GM12874 (cell line): ENCODE measurements around the gene HRAS.

ENCODE experiments used
- TF ChIP-seq, protein P1 (sequence below): IDR thresholded peaks from 2 replicates; pipeline ENCODE4 v1.5.1; 2011; ENCODE audit warnings: low read depth, mild to moderate bottlenecking, control low read depth, low read length, moderate library complexity; ENCODE audit not compliant: insufficient read depth

The HRAS gene

GRCh38 chr11:569158-569885 is 33.9 kb upstream of the HRAS start:
- TF ChIP-seq, protein P1, sequence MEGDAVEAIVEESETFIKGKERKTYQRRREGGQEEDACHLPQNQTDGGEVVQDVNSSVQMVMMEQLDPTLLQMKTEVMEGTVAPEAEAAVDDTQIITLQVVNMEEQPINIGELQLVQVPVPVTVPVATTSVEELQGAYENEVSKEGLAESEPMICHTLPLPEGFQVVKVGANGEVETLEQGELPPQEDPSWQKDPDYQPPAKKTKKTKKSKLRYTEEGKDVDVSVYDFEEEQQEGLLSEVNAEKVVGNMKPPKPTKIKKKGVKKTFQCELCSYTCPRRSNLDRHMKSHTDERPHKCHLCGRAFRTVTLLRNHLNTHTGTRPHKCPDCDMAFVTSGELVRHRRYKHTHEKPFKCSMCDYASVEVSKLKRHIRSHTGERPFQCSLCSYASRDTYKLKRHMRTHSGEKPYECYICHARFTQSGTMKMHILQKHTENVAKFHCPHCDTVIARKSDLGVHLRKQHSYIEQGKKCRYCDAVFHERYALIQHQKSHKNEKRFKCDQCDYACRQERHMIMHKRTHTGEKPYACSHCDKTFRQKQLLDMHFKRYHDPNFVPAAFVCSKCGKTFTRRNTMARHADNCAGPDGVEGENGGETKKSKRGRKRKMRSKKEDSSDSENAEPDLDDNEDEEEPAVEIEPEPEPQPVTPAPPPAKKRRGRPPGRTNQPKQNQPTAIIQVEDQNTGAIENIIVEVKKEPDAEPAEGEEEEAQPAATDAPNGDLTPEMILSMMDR: no peak

- TF ChIP-seq, protein P1: no peak
Measured at GRCh38 chr11:568306-569157, 33.2 kb upstream of the HRAS start.

DNA sequence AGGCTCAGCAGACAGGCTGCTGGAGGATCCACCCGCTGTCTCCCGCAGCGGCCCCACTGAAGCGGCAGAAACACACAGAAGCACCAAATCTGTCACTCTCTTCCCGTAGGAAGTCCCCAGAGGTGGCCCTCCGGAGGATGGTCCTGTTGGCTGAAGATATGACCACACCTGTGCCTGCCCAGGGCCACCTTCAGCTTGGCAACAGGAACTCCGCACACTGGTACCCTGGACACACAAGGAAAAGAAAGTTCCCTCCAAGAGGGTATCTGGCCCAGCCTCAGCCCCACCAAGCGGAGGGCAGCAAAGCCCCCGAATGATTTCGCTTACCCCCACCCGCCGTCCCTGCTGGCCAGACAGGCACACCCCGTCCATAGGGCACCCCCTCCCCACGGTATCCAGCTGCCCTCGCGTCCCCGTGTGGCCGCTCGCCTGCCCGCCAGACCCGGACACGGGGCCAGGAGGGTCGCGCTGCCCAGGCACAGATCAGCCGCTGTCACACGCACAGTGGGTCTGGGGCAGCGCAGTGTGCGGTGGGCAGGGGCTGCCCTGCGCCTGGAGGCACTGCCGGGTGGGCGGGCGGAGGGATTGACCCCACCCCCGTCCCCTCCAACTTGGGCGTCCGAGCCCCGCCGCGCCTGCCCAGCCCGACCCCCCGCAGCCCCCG is 32.4 kb upstream of the HRAS start:
- TF ChIP-seq, protein P1: no peak

DNA sequence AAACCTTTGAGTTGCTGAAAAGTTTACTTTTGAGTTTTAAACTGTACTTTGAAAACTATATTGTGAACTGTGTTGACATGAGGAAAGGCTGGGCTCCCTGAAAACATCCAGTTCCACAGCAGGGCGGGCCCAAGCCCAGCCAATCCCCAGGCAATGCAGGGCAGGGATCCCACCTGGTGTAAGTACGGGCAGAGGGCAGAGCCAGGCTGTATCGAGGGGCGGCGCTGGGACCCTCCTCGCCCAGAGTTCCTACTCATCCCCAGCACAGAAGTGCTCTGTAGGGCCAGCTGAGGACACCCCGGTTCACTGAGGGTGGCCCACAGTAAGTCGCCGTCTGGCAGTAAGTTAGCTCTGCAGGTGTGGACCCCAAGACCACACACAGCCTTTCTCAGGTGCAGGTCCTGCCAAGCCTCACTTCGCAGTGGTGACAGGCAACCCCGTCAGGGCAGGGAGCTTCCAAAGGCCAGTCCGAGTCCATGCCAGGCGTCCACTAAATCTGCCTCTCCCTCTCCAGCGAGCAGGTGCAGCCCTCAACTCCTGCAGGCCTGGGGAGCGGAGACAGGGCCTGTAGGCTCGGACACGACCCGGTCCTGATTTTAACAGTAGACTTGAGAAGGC is 31.7 kb upstream of the HRAS start:
- TF ChIP-seq, protein P1: no peak

DNA sequence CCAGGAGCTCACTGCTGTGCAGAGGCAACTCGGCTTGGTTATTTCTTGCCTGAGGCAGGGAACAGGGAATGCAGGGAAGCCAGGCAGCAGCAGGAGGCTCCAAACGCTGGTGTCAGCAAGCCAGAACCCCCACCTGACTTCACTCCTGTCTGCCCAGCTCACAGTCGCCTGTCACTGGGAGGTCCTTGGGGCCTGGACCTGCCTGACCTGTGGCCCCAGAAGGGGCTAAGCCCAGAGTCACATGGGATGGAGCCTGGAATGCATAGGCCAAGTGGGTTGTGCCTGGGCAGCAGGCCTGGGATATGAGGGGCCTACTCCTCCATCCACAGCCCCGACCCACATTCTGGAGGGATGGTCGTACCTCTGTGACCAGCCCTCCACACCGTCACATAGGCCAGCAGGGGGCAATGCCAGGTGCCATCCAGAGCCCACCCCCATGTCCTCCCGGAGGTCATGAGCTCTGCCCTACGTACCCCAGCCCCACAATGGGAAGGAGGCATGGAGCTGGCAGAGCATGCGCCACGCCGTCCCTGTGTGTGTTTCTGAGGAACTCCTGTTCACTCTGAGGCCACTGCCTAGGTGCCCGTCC is 30.6 kb upstream of the HRAS start:
- TF ChIP-seq, protein P1: no peak

DNA sequence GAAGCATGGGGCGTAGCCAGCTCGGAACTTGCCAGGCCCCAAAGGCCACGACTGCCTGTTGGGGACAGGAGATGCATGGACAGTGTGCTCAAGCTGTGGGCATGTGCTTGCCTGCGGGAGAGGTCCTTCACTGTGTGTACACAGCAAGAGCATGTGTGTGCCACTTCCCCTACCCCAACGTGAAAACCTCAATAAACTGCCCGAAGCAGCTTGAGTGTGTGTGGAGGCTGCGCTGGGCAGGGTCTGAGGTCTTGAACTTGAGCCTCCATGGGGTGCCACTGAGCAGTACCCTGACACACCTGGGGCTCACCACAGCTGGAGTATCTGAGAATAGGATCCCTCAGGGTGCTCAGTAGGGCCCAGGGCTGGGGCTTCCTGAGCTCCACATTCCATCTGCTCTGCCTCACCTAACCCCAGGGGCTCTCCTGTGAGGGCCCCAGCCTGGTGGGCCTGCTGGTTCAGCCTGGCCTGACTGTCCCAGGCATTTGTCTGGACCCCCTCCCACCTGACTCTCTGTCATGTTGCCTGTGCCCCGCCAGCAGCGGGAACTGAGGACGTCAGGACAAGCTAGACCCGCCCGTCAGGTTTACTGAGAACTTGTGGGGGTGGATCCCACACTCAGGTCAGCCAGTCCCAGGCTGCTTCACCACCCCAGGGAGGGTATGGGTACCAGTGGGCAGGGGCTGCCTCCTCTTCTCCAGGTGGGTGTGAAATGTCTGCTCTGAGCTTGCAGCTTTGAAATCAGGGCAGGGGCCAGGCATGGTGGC is 28.6 kb upstream of the HRAS start:
- TF ChIP-seq, protein P1: no peak
